ENCODE results near the gene SRPX. TPM values are rescaled to one million over a fixed set of nuclear protein-coding genes. Genes with fewer than 3 reads are reported as not detected.

The SRPX gene
- total and polyA plus RNA-seq, 2 of the 13 experiments (the other 11 are each of a cell fraction or from before 2014, with no cell fraction given), result 0.30 TPM; not detected in 1

DNA sequence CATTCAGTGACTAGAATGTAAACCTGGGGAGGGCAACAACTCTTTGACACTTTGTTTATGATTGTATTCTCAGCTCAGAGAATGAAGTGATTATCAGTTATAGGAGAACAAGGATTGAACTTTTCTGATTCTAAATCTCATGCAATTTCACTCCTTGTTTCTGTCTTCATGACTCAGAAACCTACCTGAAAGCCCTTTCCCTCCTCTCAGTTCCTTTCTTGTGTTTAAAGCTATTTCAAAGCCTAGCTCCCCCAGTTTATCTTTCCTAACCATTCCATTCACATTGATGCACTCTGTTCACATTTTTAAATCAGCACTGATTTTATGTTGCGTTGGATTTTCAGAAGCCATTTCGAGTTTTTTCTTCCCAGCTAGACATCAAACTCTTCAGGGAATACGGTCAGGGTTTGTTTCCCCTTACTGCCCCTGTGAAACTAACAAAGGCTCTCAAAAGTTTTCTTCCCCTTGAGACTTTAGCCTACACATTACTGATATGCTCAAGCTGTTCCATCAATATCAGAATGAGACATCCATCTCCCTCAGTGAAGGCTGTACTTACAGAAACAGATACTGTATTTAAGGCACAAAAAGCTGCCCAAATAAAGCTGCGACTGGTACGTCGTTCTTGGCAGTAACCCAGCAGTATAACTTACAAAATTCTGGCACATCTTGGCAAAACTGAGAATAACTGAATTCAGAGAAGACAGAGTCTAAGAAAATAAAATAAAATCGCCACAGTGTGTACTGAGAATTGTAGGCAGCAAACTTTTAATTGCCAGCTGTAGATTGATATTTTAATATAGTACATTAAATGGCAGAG is 31.0 kb downstream of the SRPX start (continued):
- TF ChIP-seq, protein P1, sequence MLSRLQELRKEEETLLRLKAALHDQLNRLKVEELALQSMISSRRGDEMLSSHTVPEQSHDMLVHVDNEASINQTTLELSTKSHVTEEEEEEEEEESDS (CRISPR knock-in tag; IDR thresholded peaks at IDR 0.05; ENCODE audit: borderline replicate concordance), result no peak

DNA sequence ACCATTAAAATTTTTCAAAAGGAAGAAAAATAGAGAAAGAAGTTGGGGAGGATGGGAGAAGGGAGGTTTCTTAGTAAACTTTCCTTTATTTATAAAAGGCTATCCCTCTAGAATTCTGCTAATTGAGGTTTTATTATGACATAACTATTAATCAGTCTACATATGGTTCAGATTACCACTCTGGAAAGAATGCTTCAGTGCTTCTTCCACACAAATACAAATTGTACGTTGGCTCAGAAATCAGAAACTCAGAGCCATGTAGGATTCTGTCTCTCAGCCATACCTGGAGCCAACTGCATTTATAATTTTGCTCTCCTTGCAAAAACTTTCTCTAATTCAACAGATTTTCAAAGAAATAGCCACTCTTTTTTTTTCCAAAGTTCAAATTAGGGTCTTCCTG is 37.1 kb downstream of the SRPX start:
- in situ Hi-C loops (cut with HindIII; ENCODE audit: extremely low pct_ligation_motif_present, low pct_unique_long_range_greater_than_20kb) (loop anchor here (25.0 kb wide), 1 partner anchor 671 kb away; no protein-coding TSS in a partner anchor), intact Hi-C loops (cut with micrococcal nuclease; ENCODE audit: unreplicated experiment) (no loop called here)
- Histone ChIP-seq H3K4me2 (ENCODE audit: low read depth, low read length) (no peak overlapping the region), H3K9me3 (ENCODE audit: low read length) (no peaks in the 10 kb centered on the region), H4K20me1 (ENCODE audit: insufficient read depth, low read length) (no peaks in the 10 kb centered on the region), H3K4me1 (ENCODE audit: insufficient read depth, low read length) (no peaks in the 10 kb centered on the region), H3K27ac (ENCODE audit: extremely low read length, insufficient read depth, low read length) (no peak overlapping the region), H3K36me3 (replicated peaks in 1 of 2; ENCODE audit: control insufficient read depth in 1 of 2, insufficient read depth in 2 of 2, low read length in 2 of 2) (no peaks in the 10 kb centered on the region), H3K9ac (ENCODE audit: insufficient read depth, low read depth, low read length) (no peak overlapping the region), H2AFZ (ENCODE audit: low read length) (no peak overlapping the region), H3K79me2 (ENCODE audit: insufficient read depth, low read length) (no peaks in the 10 kb centered on the region), H3K4me3 (replicated peaks in 1 of 3; ENCODE audit: insufficient read depth in 1 of 3, low read depth in 2 of 3, low read length in 3 of 3) (no peak overlapping the region), H3K27me3 (ENCODE audit: control insufficient read depth in 1 of 2, insufficient read depth in 2 of 2, low read length in 2 of 2) (no peaks in the 10 kb centered on the region)
- no peak for FAIRE-seq
- TF ChIP-seq ZNF563 (CRISPR knock-in tag; IDR thresholded peaks at IDR 0.05) (no peak), ZNF878 (CRISPR knock-in tag; IDR thresholded peaks at IDR 0.05) (no peak), ZFP62 (CRISPR knock-in tag; IDR thresholded peaks at IDR 0.05) (no peak)
- TF ChIP-seq, protein P2, sequence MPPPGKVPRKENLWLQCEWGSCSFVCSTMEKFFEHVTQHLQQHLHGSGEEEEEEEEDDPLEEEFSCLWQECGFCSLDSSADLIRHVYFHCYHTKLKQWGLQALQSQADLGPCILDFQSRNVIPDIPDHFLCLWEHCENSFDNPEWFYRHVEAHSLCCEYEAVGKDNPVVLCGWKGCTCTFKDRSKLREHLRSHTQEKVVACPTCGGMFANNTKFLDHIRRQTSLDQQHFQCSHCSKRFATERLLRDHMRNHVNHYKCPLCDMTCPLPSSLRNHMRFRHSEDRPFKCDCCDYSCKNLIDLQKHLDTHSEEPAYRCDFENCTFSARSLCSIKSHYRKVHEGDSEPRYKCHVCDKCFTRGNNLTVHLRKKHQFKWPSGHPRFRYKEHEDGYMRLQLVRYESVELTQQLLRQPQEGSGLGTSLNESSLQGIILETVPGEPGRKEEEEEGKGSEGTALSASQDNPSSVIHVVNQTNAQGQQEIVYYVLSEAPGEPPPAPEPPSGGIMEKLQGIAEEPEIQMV (CRISPR knock-in tag; IDR thresholded peaks at IDR 0.05; ENCODE audit: low read depth), result no peak
- 8% methylated on average over 1 of the region's 1 CpG for WGBS (ENCODE audit: low lambda C conversion rate)
- ChIA-PET CTCF (ENCODE audit: low intra/inter-chr PET ratio, low total read pairs) (no interaction called here), POLR2A (no interaction called here)
- no peak for DNase-seq (ENCODE audit: low spot score)
- ATAC-seq, result no peak
- no TSS peak for BruUV-seq (replicated peaks)
